KOPT-K1 (cell line): Measurements from ENCODE around the gene AP1M1.

Experiments
- H3K27ac ChIP-seq: fragments of 200-600 bp; sonication (generic); 2 replicates; pipeline ENCODE4 v1.5.1; 2016; ENCODE audit warnings: antibody characterized with exemption, mild to moderate bottlenecking, low read depth, low read length; ENCODE audit not compliant: poor library complexity, severe bottlenecking
- H3K36me3 ChIP-seq: fragments of 200-600 bp; sonication (generic); 2 replicates; pipeline ENCODE4 v1.5.1; 2017; ENCODE audit warnings: antibody characterized with exemption, mild to moderate bottlenecking, low read length, moderate library complexity; ENCODE audit not compliant: insufficient read depth
- H3K9me3 ChIP-seq: fragments of 200-600 bp; sonication (generic); 2 replicates; pipeline ENCODE4 v1.5.1; 2017; ENCODE audit warnings: antibody characterized with exemption, low read length, mild to moderate bottlenecking; ENCODE audit not compliant: insufficient read depth, poor library complexity, severe bottlenecking

AP1M1 gene

GRCh38 chr19:16208847-16209665 is 11.3 kb downstream of the AP1M1 start:
- Histone ChIP-seq H3K9me3 (no peaks in the 10 kb centered on the region), H3K27ac (no peak overlapping the region), H3K36me3 (peaks cover 91% of the 10 kb centered on the region)

GRCh38 chr19:16210168-16210567 is 12.5 kb downstream of the AP1M1 start:
- H3K36me3 ChIP-seq = peaks cover 88% of the 10 kb centered on the region
- no peaks in the 10 kb centered on the region for H3K9me3 ChIP-seq

DNA sequence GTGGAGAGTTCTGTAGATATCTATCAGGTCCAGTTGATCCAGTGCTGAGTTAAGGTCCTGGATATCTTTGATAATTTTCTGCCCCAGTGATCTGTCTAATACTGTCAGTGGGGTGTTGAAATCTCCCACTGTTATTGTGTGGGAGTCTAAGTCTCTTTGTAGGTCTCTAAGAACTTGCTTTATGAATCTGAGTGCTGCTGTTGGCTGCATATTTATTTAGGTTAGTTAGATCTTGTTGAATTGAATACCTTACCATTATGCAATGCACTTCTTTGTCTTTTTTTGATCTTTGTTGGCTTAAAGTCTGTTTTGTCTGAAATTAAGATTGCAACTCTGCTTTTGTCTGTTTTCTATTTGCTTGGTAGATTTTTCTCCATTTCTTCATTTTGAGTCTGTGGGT is 15.4 kb downstream of the AP1M1 start:
- Histone ChIP-seq H3K9me3 (no peaks in the 10 kb centered on the region), H3K27ac (no peak overlapping the region), H3K36me3 (peaks cover 87% of the 10 kb centered on the region)

More at GRCh38 chr19:16210168-16210567, 12.5 kb downstream of the AP1M1 start:
- no peak overlapping the region for H3K27ac ChIP-seq

GRCh38 chr19:16216744-16217670 is 19.3 kb downstream of the AP1M1 start:
- H3K9me3 ChIP-seq = peaks cover 32% of the 10 kb centered on the region
- H3K36me3 ChIP-seq = peaks cover 86% of the 10 kb centered on the region
- no peak overlapping the region for H3K27ac ChIP-seq

GRCh38 chr19:16217716-16218451 is 20.2 kb downstream of the AP1M1 start:
- H3K27ac ChIP-seq = no peak overlapping the region
- H3K36me3 ChIP-seq = peaks cover 89% of the 10 kb centered on the region
- H3K9me3 ChIP-seq = peaks cover 33% of the 10 kb centered on the region

- no peak overlapping the region for H3K27ac ChIP-seq
- peaks cover 91% of the 10 kb centered on the region for H3K36me3 ChIP-seq
- peaks cover 33% of the 10 kb centered on the region for H3K9me3 ChIP-seq
Observed at GRCh38 chr19:16218851-16219250, 21.1 kb downstream of the AP1M1 start.

DNA sequence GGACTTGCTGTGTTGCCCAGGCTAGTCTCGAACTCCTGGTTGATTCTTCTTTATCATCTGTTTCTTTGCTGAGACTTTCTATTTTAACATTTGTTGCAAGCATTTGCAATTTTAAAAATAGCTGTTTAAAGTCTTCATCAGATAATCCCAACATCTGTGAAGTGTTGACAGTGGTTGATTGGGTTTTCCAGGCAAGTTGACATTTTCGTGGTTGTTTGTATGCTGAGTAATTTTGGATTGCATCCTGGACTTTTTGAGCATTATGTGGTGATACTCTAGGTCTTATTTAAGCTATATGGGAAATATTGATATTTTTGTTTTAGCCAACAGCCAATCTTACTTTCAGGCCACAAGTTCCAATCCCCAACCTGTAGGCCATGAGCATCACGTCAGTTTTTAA is 25.1 kb downstream of the AP1M1 start:
- H3K36me3 ChIP-seq = peaks cover 98% of the 10 kb centered on the region
- peaks cover 33% of the 10 kb centered on the region for H3K9me3 ChIP-seq

GRCh38 chr19:16223746-16224145 is 26.0 kb downstream of the AP1M1 start:
- Histone ChIP-seq H3K27ac (no peak overlapping the region), H3K9me3 (peaks cover 33% of the 10 kb centered on the region), H3K36me3 (peaks cover 98% of the 10 kb centered on the region)

More for the DNA sequence above, 25.1 kb downstream of the AP1M1 start:
- H3K27ac ChIP-seq = no peak overlapping the region

DNA sequence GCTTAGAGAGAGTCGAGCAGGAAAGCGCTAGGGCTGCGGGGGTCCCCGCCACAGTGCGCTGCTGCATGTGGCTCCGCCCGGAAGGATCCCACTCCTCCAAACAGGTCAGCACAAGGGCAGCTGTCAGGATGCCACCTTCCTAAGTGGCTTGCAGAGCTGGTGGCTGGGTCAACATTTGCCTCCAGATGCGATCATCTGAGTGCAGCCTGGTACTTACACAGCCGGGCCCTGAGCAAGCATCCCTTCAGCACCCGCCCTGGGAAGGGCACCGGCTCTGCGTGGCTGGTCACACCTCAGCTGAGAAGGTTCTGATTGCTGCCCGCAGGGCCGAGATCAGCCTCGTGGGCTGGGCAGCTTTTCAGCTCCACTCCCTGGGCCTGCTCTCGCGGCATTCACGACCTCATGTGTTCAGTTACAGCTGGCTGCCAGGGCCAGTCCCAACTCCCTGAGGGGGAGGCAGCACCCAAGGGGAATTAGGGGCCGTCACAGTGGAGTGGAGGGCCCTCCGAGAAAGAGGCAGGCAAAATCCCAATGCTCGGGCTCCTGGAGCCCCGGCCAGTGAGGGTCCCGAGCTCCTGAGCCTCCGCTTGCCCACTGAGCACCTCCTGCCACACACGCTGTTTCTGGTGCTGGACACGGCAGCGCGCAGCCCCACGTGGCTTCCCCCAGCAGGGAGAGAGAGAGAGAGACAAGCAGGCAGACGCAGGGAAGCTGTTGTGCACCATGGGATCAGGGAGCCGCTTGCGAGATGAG is 26.8 kb downstream of the AP1M1 start:
- peaks cover 99% of the 10 kb centered on the region for H3K36me3 ChIP-seq
- H3K9me3 ChIP-seq = peaks cover 26% of the 10 kb centered on the region
- H3K27ac ChIP-seq = no peak overlapping the region

DNA sequence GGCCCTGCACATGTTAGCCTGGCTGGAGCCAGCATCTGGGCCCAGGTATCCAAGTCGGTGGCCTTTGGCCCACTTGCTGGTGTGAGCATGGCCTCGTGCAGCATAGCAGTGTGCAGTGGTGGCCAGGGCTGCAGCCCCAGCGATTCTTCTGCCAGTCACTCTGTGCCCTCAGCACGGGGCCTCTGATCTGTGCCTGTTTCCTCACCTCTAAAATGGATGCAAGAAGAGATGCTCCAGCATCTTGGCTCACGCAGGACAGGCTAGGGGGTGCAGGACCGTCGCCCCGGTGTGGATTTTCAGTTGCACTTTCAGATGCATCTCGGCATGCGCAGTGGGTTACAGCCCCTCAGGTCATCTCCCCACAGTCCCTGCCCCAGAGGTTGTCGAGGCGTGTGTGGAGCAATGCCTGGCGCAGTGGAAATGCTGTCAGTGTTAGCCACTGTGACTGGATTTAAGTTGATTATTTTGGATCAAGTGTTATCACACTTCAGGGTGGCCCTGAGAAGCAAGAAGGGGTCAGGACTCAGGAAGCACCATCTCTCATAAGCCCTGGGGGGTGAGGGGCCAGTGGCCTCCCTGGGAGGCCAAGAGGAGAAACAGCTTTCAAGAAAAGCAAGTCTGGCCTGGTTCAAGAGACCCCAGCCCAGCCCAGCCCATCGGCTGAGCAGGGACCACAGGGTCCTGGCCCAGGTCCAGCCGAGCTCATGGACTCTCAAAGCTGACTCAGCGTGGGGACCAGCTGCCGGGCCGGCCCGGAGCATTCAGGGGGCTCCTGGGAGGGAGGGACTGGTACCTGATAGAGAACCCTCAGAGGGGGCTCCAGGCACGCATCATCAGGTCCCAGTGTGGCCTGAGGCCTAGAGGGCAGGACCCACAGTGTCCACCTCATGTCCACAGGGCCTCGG is 27.8 kb downstream of the AP1M1 start:
- Histone ChIP-seq H3K36me3 (peaks cover 99% of the 10 kb centered on the region), H3K9me3 (peaks cover 15% of the 10 kb centered on the region), H3K27ac (no peak overlapping the region)

- H3K27ac ChIP-seq = no peak overlapping the region
Observed at GRCh38 chr19:16226184-16226591, 28.5 kb downstream of the AP1M1 start.

DNA sequence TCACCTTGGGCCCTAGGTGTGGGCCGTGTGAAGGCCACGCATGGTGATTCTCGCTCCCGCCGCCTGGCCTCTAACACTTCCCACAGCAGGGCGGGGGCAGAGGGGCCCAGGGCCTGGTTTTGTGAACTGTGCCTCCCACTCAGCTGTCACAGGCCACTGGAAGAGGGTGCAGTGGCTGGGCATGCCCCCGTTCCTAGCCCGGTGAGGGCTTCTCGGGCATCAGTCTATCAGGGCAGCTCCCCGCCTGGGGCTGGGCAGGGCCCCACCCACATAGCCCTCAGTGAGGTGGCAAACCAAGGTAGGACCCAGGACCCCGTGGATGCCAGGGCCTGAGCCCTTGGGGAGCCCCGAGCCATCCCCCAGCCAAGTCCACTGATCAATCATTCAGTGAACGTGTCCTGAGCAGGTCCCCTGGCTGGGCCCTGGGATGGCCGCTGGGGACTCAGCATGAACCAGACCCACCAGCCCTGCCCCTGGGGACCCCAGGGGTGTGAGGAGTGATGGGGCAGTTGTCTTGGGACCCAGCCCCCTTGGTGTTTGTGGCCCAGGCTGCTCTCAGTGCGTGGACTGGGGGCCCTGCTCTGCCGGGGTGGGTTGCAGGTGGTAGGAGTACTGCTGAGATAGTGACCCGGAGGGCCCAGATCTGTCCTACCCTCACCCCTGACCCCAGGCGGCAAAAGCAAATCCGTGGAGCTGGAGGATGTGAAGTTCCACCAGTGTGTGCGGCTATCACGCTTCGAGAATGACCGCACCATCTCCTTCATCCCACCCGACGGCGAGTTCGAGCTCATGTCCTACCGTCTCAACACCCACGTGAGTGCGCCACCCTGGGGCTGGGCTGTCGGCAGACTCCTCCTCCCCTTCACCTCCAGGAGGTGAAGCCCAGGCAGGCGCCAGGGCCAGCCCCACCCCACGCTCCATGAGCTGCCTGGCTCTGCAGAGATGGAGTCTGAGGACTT is 29.4 kb downstream of the AP1M1 start:
- Histone ChIP-seq H3K36me3 (peaks cover 98% of the 10 kb centered on the region), H3K27ac (no peak overlapping the region), H3K9me3 (no peaks in the 10 kb centered on the region)

More at GRCh38 chr19:16226184-16226591, 28.5 kb downstream of the AP1M1 start:
- peaks cover 96% of the 10 kb centered on the region for H3K36me3 ChIP-seq
- peaks cover 9% of the 10 kb centered on the region for H3K9me3 ChIP-seq
